OCI-M1 (cell line): ENCODE data around the gene GRIN1.
"Not testable (repeated sequence)": the region's sequence is repeated elsewhere in the genome, so short reads cannot be mapped to it uniquely, and the experiment has no call there.

Experiments
- DNase-seq: peaks from one replicate; lab custom pipeline; 2025; lab: John Stamatoyannopoulos, UW

GRIN1 gene

DNA sequence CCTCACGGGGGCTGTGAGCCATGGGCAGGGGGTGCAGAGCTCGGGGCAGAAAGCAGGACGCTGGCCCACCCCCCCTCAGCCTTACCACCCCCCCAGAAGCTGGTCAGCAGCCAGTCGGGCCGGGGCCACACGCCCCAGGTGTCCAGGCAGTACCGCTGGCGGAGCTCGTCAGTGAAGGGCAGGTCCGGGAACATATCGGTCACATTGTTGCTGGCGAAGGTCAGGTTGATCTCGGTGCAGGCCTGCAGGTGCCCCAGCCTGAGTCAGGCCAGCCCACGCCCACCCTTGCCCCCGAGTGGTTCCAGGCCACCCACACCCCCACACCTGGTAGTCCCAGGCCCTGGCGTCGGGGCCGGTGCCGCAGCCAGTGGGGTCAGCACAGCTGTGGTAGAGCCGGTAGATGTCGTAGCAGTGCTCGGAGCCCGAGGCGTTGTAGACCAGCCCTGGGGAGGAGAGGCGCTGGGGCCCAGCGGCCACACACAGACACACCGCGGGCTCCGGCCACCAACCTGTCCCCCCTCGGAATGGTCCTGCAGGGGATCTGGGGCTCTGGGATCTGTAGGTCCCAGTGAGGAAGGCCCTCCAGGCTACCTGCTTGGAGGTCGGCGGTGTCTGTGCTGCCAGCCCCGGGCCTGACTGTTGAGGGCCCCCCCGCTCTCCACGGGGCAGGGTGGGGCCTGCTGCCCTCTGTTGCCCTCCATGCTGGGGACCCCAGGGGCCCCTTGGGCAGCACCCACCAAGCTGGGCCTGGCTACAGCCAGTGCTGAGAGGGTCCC lies 27.0 kb upstream of the GRIN1 start:
- no peak for DNase-seq

DNA sequence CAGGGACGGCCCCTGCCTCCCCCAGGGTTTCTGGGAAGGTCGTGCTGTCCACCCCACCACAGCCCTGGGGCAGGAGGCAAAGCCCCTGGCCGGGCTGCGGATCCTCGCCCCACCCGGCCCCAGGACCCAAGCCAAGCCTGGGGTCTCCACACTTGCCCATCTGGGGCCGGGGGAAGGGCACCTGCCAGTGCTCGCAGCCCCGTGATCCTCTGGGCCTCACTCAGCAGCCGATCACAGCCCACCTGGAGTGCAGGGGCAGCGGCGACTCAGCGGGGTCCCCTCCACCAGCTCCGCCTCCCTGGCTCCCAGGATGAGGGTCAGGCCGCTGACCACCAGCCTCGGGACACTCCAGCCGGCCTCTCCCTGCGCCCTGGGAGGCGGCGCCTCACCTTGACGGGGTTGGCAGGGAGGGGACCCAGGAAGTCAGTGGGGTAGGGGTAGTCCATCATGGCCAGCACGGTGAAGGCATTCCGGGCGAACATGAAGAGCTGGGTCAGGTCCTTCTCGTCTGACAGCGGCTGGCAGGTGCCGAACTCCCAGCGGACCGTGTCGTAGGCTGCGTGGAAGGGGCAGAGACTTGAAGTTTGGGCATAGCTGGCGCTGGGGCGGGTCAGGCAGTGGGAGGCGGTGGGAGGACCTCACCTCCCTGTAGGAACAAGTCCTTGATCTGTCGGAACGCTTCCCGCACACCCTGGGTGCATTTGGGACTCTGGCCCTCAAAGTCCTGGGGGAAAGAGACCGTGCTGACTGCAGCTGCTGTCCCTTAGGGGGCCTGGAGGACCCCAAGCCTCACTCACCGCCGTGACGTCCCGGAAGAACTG lies 26.2 kb upstream of the GRIN1 start:
- no peak for DNase-seq

DNA sequence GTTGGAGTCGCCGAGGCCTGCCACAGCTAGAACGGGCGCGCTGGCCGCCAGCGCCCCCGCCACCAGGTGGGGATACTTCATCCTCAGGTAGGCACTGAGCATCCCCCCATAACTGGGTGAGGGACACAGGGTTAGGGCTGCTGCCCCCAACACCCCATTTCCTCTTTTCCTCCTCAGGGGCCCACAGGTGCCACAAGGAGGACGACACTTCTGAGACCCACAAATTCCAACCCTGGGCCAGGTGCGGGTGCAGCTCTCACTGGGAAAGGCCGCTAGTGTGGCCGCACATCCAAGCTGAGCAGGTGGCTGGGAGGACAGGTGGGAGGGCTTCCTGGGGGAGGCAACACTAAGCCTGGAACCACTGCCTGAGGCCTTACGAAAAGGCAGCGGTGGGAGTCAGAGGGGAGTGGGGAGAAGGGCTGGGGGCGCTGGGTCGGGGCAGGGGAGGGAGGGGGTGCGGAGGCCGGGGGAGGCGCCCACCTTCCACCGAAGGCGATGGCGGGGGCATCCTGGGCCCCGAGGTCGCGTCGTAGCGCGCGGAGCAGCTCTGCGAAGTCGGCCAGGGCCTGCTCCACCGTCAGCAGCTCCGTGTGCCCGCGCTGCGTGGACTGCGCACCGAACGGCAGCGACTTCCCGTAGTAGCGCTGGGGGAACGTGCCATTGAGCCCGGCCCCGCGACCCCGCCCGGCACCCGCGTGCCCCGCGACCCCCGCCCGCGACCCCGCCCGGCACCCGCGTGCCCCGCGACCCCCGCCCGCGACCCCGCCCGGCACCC lies 25.4 kb upstream of the GRIN1 start:
- DNase-seq: no peak

DNA sequence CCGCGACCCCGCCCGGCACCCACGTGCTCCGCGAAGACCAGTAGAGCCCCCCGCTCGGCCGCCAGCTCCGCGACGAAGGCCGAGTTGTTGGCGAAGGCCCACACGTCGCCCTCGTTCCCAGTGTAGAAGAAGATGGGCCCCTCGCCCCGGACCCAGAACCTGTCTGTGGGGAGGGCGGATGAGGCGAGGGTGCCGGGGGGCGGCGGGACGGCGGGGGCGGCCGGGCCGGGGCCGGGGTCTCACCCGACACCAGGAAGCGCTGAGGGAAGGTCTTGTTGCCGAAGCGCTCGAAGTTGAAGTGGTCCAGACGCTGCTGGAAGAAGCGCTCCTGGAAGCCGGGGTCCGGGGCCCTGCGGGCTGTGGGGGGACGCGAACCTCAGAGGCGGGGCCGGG lies 24.7 kb upstream of the GRIN1 start:
- no peak for DNase-seq

DNA sequence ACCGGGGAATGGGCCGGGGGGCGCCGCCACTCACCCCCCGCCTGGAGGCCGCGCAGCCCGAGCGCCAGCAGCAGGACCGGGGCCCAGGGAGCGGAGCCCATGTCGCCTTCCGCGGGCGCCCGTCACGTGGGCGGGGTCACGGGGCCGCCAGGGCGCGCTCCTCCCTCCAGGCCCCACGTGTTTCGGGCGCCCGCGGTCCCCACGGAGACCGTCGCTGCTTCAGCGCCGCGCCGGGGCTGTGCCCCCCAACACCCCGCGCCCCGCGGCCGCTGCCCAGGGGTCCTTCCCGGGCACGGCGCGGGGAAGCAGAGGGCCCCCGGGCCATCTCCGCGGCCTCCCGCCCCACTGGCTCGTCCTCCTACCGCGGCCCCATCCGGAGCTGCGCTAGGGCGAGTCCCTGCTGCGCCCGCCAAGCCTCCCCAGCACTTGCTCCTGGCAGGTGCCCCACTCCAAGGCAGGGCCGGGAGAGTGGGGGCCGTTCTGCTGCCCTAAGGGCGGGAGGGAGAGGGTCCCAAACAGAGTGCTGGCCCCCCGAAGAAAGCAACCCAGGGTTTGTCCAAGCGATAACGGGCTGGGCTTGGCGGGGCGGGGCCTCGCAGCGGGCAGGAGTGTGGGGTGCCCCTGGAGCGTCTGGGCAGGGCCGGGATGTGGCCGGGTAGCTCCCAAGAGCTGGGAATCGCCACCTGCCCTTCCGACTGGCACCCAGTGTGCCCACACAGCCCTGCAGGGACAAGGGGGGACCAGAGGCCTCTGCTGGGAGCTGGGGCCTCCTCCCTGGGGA lies 24.2 kb upstream of the GRIN1 start, which contains the start of gene DPP7:
TSS of gene DPP7 (minus strand) at position 121 of the 781 bp plus-strand sequence. CDS start at position 101, 20 bp downstream.
- DNase-seq: peak; percentile 69

DNA sequence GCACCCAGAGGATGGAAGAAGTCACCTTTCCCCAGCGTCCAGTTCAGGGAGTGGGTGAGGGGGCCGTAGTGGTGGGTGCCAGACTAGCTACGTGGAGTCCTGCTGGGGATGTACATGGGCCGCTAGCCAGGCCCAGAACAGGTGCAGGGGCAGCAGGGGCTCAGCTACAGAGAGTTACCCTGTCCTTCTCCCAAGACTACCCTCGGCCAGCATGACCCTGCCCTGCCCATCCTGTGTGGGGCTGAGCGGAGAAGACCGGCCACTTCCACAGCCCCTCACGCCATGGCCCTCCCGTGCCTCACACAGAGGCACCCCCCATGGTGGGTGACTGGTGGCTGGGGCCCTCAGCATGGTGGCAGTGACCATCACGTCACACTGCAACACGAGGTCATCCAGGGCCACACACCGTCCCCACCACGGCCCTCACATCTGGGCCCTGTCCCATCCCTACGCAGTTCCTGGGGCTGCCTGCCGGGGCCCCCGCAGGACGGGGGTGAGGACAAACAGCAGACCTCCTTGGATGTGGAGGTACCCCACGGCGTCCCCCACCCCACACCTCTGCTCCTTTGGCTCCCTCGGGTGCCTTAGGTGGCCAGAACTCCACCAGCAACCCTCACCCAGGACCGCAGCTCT lies 23.4 kb upstream of the GRIN1 start:
- no peak for DNase-seq

DNA sequence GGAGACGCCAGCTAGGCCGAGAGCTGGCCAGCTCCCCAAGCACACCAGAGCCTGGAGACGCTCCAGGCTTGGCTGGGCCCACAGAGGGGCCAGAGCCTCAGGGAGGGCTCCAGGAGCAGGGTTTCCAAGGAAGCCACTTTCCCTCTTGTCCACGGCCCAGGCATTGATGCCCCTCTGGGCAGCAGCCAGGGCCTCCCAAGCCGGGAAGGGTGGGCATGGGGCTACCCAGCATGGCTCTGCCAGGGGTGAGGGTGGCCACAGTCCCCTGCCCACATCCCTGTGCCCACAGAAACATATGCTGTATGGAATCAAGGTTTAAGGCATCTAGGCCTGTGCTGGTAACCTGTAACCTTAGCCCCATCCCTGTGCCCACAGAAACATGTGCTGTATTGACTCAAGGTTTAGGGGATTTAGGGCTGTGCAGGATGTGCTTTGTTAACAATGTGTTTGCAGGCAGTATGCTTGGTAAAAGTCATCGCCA lies 22.9 kb upstream of the GRIN1 start:
- DNase-seq: no peak

DNA sequence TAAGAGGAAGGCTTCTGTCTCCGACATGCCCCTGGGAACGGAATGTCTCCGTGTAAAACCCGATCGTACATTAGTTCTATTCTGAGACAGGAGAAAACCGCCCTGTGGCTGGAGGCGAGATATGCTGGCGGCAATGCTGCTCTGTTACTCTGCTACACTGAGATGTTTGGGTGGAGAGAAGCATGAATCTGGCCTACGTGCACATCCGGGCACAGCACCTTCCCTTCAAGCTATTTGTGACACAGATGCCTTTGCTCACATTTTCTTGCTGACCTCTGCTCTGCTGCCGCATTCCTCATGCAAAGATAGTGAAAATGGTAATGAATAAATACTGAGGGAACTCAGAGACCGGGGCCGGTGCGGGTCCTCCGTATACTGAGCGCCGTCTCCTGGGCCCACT lies 22.2 kb upstream of the GRIN1 start:
- DNase-seq: peak; percentile 62

DNA sequence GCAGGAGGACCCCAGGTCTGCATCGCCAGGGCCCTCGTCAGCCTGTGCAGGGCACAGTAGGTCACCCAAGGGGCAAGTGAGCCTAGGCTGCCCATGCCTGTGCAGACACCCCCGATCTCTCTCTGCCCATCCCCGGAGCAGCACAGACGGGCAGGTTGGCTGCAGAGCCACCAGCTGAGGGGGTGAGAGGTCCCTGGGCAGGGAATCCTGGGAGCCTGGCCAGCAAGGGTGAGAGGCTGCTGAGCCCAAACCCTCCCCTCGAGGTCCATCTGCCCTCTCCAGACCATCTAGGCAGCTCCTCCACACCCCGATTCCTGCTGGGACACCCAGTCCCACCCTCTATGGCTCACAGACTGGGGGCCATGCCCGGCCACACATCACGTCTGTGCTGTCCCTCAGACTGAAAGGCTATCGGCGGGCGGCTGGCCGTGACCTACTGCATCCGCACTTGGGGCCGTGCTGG lies 21.7 kb upstream of the GRIN1 start:
- DNase-seq: no peak

DNA sequence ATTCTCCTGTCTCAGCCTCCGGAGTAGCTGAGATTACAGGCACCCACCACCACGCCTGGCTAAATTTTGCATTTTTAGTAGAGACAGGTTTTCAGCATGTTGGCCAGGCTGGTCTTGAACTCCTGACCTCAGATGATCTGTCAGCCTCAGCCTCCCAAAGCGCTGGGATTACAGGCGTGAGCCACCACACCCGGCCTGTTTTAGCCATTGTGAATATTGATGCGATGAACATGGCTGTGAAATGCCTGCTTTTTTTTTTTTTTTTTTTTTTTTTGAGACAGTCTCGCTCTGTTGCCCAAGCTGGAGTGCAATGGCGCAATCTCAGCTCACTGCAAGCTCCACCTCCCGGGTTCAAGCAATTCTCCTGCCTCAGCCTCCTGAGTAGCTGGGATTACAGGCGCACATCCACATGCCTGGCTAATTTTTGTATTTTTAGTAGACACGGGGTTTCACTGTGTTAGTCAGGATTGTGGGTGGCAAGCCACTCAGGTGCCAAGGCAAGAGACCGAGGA lies 20.8 kb upstream of the GRIN1 start:
- DNase-seq: not testable (repeated sequence)

DNA sequence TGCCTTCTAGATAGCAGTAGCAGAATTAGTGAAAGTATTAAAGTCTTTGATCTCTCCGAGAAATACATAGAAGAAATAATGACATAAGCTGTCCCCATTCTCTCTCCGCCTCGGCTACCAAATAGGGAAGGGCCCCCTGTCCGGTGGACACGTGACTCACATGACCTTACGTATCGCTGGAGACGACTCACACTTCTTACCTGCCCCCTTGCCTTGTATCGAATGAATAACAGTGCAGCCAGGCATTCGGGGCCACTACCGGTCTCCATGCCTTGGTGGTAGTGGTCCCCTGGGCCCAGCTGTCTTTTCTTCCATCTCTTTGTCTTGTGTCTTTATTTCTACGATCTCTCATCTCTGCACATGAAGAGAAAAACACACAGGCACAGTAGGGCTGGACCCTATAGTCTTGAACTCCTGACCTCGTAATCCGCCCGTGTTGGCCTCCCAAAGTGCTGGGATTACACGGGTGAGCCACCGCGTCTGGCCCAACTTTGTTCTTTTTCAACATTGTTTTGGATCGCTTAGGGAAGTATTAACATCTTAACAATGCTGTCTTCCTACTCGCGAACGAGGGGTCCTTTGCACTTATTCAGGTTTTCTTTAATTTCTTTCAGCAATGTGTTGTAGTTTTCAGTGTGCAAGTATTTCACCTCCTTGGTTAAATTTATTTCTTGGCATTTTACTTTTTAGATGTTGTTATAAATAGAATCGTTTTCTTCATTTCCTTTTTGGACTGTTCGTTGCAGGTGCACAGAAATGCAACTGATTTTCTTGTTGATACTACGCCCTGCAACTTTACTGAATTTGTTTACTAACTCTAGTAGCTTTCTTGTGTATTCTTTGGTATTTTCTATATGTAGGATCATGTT lies 16.8 kb upstream of the GRIN1 start:
- DNase-seq: not testable (repeated sequence)

DNA sequence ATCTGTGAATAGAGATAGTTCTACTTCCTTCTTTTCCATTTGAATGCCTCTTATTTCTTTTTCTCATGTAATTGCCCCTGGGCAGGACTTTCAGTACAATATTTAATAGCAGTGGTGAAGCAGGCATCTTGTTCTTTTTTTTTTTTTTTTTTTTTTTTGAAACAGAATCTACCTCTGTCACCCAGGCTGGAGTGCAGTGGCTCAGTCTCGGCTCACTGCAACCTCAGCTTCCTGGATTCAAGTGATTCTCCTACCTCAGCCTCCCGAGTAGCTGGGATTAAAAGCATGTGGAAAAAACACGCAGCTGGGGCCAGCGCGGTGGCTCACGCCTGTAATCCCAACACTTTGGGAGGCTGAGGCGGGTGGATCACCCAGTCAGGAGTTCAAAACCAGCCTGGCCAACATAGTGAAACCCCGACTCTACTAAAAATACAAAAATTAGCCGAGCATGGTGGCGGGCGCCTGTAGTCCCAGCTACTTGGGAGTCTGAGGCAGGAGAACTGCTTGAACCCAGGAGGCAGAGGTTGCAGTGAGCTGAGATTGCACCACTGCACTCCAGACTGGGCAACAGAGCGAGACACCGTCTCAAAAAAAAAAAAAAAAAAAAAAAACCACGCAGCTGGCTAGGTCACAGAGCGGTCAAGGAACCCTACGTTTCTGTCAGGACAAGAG lies 16.0 kb upstream of the GRIN1 start:
- peak; percentile 20 for DNase-seq

DNA sequence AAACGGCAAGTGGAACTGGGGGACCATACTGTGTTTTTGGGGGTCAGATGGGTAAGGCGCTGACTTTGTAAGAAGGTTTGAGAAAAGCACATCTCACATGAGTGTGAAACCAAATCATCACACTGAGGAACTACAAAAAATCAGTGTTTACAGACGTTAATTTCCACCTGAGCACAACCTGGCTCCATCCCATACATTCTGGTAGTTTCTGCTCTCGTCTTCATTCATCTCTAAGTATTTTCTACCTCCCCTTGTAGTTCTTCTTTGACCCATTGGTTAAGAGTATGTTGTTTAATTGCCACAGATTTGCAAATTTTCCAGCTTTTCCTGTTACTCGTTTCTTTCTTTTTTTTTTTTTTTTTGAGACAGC lies 15.5 kb upstream of the GRIN1 start:
- DNase-seq: no peak

DNA sequence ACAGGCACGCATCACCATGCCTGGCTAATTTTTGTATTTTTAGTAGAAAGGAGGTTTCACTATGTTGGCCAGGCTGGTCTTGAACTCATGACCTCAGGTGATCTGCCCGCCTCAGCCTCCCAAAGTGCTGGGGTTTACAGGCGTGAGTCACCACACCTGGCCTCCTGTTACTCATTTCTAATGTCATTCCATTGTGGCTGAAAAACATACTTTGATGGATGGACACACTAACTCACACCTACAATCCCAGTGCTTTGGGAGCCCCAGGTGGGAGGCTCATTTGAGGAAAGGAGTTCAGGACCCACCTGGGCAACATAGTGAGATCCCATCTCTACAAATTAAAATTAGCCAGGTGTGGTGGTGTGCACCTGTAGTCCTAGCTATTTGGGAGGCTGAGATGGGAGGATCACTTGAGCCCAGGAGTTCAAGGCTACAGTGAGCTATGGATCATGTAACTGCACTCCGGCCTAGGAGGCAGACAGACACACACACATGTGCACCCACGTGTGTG lies 14.9 kb upstream of the GRIN1 start:
- not testable (repeated sequence) for DNase-seq

DNA sequence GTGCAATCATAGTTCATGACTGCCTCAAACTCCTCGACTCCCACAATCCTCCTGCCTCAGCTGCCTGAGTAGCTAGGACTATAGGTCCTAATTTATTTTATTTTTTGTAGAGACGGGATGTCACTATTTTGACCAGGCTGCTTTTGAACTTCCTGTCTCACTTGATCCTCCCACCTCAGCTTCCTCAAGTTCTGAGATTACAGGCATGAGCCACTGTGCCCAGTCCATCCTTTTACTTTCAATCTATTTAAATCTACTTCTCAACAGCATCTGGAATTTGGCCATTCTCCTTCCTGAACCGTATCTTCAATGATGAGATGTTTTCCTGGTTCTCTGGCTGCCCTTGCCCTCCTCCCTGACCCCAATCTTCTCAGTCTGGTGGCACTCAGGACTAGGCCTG lies 12.2 kb upstream of the GRIN1 start:
- DNase-seq: peak; percentile 27

DNA sequence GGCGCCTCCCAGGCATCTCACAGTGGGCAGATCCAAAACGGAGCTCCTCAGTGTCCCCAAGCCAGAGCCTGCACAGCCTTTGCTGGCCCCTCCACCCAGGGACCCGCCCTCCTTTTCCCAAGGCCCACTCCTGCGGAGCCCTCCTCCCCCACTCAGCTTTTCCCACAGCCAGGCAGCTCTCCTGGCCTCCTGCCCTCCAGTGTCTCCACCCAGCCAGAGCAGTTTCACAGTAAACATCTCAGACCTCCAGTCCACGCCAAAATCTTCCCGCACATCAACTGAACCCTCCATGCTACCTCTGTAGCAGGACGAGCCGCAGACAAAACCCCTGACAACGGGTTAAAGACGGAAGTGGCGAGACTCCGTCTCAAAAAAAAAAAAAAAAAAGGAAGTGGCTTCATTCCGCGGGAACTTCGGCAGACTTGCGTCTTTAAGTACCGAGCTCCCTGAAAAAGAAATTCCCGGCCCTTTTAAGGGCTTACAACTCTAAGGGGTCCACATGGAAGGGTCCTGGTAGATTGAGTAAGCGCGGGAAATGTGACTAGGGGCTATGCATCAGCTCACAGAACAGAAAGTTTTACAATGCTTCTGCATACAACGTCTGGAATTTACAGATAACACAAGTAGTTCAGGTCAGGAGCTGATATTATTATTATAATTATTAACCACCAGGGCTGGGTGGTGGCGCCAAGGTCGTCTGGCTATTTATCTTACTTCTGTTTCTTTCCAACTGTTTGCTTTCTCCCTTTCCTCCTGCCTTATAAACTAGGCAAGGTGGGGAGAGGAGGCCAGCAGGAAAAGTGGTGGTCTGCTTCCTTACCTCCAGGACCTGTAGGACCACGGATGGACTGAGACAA lies 11.4 kb upstream of the GRIN1 start:
- peak; percentile 92 for DNase-seq

DNA sequence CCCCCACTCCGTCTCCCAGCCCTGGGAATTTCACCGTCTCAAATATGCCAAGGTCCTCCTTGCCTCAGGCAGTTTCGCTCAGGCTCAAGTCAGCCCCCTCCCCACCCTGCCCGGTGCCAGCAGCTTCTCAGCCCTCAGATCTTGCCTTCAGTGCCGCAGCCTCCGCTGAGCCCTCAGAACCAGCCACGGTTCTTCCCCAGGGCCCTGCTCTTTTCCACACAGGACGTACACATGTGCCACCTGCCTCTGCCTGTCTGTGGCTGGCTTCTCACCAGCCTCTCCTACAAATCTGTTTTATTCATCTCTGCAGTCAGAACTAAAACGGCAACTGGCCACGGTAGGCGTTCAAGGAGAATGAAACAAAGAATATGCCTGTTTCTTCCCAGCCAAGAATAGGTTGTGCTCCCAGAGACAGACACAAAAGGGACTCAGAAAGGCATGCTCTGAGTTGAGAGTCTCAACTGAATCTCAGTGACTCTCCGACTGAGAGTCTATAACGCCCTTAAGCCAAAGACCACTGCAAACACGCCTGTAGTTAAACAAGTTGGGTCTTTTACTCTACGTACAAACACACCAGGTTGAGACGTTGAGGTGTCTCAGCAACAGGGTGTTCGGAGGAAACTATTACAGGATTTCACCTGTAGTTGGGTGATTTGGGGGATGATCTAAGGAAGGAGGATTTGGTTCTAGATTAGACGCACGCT lies 10.6 kb upstream of the GRIN1 start:
- DNase-seq: peak; percentile 52
